Panc1 (cell line): ENCODE results near the gene RGS10.

Experiments used
- POLR2AphosphoS5 ChIP-seq: IDR thresholded peaks from 2 replicates; pipeline ENCODE4 v1.6.1; 2012; ENCODE audit warnings: mild to moderate bottlenecking, low read depth, low read length, moderate library complexity
- SIN3A ChIP-seq: IDR thresholded peaks from 2 replicates; pipeline ENCODE4 v1.6.1; 2012; ENCODE audit warnings: low read depth, mild to moderate bottlenecking, low read length, moderate library complexity, borderline replicate concordance; ENCODE audit not compliant: insufficient read depth
- TF ChIP-seq, protein P1 (sequence below): fragments of 450-650 bp; IDR thresholded peaks from 2 replicates; pipeline ENCODE4 v1.5.1; 2017; ENCODE audit warnings: mild to moderate bottlenecking

DNA sequence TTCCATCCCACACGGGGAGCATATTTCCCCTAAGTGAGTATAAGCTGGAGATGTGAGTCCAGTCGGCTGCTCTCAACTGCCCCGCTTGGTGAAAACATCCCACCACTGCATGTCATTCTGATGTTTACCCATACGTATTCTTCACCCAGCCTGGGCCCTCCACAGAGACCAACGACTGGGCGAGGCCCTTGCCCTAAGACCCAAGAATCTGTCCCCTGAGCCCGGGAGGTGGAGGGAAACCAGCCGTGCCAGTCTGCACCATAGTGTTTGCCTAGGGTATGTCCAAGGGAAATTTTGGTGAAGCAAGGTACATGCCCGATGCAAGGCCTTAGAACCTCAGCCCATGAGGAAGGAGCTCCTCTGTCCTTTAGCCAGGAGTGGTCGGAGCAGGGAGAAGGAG, 67.9 kb downstream of the RGS10 start:
- TF ChIP-seq, protein P1, sequence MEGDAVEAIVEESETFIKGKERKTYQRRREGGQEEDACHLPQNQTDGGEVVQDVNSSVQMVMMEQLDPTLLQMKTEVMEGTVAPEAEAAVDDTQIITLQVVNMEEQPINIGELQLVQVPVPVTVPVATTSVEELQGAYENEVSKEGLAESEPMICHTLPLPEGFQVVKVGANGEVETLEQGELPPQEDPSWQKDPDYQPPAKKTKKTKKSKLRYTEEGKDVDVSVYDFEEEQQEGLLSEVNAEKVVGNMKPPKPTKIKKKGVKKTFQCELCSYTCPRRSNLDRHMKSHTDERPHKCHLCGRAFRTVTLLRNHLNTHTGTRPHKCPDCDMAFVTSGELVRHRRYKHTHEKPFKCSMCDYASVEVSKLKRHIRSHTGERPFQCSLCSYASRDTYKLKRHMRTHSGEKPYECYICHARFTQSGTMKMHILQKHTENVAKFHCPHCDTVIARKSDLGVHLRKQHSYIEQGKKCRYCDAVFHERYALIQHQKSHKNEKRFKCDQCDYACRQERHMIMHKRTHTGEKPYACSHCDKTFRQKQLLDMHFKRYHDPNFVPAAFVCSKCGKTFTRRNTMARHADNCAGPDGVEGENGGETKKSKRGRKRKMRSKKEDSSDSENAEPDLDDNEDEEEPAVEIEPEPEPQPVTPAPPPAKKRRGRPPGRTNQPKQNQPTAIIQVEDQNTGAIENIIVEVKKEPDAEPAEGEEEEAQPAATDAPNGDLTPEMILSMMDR, result no peak
- TF ChIP-seq POLR2AphosphoS5, result no peak
- TF ChIP-seq SIN3A, result no peak
